ENCODE data around the gene SLAMF9.
A peak's percentile ranks its signal among the peaks of the same experiment; 100 is the strongest.

SLAMF9 gene

DNA sequence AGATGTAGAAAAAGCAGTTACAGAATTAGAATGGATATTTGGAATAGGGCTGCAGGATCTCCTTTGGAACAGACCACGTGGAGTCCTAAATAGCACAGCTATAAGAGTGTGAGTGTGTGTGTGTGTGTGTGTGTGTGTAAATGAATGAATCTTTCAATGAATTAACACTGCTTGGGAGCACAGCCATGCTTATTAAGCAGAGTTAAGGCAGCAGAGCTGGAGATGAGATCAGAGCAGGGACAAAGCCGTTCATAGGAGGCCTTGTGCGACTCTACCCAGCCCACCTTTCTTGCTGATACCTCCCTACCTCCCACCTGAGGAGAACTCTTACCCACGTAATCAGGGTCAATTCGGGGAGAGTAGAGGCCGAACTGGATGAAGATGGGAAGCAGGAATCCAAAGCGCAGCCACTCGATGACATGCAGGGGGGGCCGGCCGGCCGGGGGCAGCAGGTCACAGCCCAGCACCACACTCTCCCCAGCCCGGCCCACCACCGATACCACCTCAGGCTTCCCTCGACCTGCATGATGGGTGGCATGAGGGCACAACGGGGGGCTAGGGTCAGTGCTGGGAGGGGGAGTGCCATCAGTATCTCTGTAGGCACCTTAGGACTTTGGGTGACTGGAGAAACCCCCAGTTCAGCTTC is 11.3 kb downstream of the SLAMF9 start:
- TF ChIP-seq, protein P1, sequence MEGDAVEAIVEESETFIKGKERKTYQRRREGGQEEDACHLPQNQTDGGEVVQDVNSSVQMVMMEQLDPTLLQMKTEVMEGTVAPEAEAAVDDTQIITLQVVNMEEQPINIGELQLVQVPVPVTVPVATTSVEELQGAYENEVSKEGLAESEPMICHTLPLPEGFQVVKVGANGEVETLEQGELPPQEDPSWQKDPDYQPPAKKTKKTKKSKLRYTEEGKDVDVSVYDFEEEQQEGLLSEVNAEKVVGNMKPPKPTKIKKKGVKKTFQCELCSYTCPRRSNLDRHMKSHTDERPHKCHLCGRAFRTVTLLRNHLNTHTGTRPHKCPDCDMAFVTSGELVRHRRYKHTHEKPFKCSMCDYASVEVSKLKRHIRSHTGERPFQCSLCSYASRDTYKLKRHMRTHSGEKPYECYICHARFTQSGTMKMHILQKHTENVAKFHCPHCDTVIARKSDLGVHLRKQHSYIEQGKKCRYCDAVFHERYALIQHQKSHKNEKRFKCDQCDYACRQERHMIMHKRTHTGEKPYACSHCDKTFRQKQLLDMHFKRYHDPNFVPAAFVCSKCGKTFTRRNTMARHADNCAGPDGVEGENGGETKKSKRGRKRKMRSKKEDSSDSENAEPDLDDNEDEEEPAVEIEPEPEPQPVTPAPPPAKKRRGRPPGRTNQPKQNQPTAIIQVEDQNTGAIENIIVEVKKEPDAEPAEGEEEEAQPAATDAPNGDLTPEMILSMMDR (IDR thresholded peaks at IDR 0.05; ENCODE audit: extremely low read depth, missing control alignments): no peak
- peak; percentile 8 for DNase-seq (ENCODE audit: low spot score)

DNA sequence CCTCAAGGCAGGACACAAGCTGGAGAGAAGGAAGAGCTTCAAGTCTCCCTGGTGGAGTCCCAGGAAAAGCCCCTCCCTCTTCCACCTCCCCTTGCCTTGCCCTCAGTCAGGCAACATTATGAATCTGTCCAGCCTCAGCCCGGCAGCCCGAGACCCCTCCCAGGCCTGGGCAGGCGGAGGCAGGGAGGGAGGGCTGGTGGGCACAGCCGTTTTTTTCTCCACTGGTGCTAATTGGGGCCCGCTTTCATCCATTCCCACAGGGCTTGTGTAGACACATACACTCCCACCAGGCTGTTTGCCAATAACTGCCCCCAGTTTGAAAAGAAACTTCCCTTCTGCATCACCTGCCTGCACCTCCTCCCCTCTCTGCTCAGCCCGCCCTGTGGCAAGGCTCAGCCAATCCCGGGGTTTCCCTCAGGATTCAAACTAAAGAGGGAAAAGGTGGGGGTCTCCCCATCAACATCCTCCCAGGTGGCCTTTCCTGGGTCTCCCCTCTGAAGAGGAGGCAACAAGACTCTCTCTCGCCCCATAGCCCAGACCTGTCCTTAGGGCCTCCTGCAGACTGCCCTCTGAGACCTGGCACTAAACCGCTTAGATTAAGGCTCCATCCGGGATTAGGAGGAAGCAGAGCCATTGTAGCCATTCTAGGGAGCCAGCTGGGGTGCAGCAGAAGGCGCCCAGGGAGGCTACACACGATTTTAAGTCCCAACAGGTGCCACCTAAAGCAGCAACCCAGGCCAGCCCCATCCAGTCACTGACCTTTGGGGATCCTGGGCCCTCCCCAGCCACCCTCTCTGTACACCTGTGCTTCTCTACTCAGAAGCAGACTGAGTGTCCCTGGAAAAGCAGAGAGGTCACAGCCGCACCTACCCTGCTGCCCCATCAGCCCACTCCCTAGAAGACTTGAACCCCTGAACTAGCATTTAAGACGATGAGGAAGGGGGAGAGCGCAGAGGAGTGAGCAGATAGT is 12.2 kb downstream of the SLAMF9 start:
- no peak for DNase-seq (ENCODE audit: low spot score)
- TF ChIP-seq, protein P1 (IDR thresholded peaks at IDR 0.05; ENCODE audit: extremely low read depth, missing control alignments): no peak

DNA sequence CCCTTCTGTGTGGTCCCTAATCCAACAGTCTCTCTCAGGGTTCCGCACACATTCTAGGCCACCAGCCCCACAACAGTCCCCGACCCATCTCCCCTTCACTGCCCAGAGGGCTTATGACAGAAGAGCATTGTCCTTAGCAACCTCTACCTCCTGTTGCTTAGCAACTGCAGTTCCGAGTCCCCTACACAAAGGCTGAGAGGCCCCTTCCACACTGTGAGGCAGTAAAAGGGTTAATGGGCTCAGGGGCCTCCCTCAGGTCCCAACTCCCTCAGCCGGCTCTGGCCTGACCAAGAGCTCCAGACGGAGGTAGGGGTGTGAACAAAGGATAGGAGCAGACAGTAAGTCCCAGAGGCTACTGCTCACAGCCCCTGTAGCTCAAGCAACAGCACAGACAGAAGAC is 12.9 kb downstream of the SLAMF9 start:
- TF ChIP-seq, protein P1 (IDR thresholded peaks at IDR 0.05; ENCODE audit: extremely low read depth, missing control alignments): no peak
- no peak for DNase-seq (ENCODE audit: low spot score)

DNA sequence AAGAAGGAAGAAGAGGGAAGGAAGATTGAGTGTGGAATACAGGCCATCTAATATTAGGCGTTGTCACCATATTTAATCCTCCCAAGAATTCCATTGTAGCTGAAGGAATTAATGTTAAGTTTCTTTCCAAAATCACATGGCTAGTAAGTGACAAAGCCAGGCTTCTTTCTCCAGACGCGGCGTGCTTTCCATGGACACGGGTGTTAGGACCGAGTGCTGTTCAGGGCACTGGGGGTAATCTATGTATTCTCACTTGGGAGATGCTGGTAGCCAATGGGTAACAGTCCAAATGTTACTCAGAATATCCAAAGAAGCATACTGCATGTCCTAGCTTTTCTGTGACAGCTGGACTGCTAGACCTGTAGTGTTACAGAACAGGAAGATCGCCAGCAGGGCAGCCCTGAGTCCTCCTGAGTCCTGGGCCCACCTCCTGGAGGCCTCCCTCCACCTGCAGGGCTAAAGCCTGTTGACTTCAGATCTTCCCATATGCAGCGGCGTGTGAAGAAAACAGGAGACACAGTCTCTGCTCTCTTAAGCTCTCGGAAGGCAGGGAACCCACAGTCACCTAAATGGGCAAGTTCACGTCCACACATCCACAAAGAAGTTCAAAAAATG is 13.9 kb downstream of the SLAMF9 start:
- TF ChIP-seq, protein P1 (IDR thresholded peaks at IDR 0.05; ENCODE audit: extremely low read depth, missing control alignments): no peak
- DNase-seq (ENCODE audit: low spot score): no peak

DNA sequence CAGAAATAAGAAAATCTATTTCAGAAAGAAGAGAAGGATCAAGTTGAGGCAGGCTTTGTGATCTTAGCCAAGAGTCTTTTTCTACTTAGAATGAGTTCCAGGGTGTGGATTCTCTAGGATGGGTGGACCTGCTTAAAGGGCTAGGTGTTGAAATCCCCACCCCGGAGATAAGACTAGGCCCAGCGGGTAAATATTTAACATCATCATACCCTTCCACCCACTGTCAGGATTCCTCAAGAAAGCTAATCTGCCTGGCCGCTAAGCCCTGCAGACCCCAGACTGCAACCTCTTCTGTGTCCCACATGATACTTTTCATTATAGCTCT is 14.4 kb downstream of the SLAMF9 start:
- DNase-seq (ENCODE audit: low spot score): no peak
- TF ChIP-seq, protein P1 (IDR thresholded peaks at IDR 0.05; ENCODE audit: extremely low read depth, missing control alignments): no peak

DNA sequence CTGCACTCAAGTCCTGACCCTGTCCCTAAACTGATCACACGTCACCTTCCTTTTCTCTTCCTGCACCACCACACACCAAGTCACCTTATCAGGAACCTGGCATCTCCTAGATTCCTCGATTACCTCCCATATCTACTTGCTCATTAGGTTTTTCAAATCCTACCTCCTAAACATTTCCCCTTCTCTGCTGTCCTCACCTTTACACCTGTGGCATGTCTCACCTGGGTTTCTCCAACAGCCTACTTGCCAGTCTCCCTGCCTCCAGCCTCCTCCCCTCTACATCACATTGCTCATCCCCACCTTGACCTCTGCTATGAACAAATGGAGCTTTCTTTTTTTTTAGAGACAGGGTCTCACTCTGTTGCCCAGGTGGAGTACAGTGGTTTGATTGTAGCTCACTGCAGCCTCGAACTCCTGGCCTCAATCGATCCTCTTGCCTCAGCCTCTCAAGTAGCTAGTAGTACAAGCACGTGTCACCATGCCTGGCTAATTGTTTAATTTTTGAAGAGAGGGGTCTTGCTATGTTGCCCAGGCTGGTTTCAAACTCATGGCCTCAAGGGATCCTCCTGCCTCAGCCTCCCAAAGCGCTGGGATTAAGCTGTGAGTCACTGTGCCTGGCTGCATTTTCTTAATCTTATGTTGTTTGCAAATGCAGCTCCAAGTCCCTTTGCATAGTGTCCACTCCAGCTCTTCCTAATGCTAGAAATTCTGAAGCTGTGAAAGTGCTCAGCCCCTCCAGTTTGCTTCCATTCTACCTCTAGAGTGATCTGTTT is 14.9 kb downstream of the SLAMF9 start:
- DNase-seq (ENCODE audit: low spot score): no peak

More for the DNA sequence above, 14.9 kb downstream of the SLAMF9 start:
- TF ChIP-seq, protein P1 (IDR thresholded peaks at IDR 0.05; ENCODE audit: extremely low read depth, missing control alignments): no peak
